Measurements from ENCODE around the gene KAT7.

- TF ChIP-seq CTCF (IDR thresholded peaks at IDR 0.05 in 2 of 3, conservative IDR thresholded peaks at IDR 0.05 in 1 of 3; ENCODE audit: borderline replicate concordance in 1 of 3, insufficient read depth in 1 of 3, low read depth in 2 of 3, low read length in 2 of 3) (no peak), EGR1 (IDR thresholded peaks at IDR 0.05; ENCODE audit: low read depth) (no peak), TCF7L2 (IDR thresholded peaks at IDR 0.05; ENCODE audit: borderline replicate concordance, extremely low read depth, insufficient read depth, insufficient read length) (no peak), POLR2A (IDR thresholded peaks at IDR 0.05; ENCODE audit: borderline replicate concordance, extremely low read depth, insufficient read depth, insufficient read length) (no peak), ZNF274 (IDR thresholded peaks at IDR 0.05; ENCODE audit: low read depth, low read length) (no peak), YY1 (IDR thresholded peaks at IDR 0.05; ENCODE audit: extremely low read depth, insufficient replicate concordance, low read depth, low read length) (no peak), ZFX (IDR thresholded peaks at IDR 0.05) (no peak), REST (IDR thresholded peaks at IDR 0.05; ENCODE audit: low read depth) (no peak)
Observed at GRCh38 chr17:49845321-49845720, 56.8 kb downstream of the KAT7 start.

Measured in HCT116 (cell line).